Fibroblast of lung (primary cell): ENCODE measurements around the gene VWA3B. TPM values are rescaled to one million over a fixed set of nuclear protein-coding genes. Genes with fewer than 3 reads are reported as not detected.

Experiments
- DNase-seq, 2 donors: peaks; one replicate each; pipeline versions ENCODE4 v3.0.0 to v3.0.0-alpha.2; 2010; ENCODE audit warnings: low read depth in 2 of 2
- H2AFZ ChIP-seq: 2 replicates; pipeline ENCODE4 v1.5.1; 2012; ENCODE audit warnings: low read length, control low read depth, inconsistent platforms
- H3K27ac ChIP-seq: 2 replicates; pipeline ENCODE4 v1.5.1; 2011; ENCODE audit warnings: low read length, control low read depth; ENCODE audit not compliant: insufficient read depth
- H3K27me3 ChIP-seq: 2 replicates; pipeline ENCODE4 v1.5.1; 2011; ENCODE audit warnings: mild to moderate bottlenecking, low read length; ENCODE audit not compliant: control insufficient read depth, insufficient read depth
- H3K36me3 ChIP-seq: 2 replicates; pipeline ENCODE4 v1.5.1; 2011; ENCODE audit warnings: low read length; ENCODE audit not compliant: control insufficient read depth, insufficient read depth
- H3K4me1 ChIP-seq: 2 replicates; pipeline ENCODE4 v1.5.1; 2011; ENCODE audit warnings: low read length; ENCODE audit not compliant: control insufficient read depth, insufficient read depth; ENCODE audit errors: extremely low read depth
- H3K4me2 ChIP-seq: 2 replicates; pipeline ENCODE4 v1.5.1; 2011; ENCODE audit warnings: low read length, control low read depth; ENCODE audit not compliant: insufficient read depth; ENCODE audit errors: extremely low read depth
- H3K4me3 ChIP-seq, 4 experiments: fragments of 200-600 bp in 1 of 4; sonication (generic) in 1 of 4; replicated peaks in 1 of 4; 2 replicates each; pipeline ENCODE4 v1.5.1; 2011 to 2016; ENCODE audit warnings: low read length in 4 of 4, low read depth in 3 of 4, mild to moderate bottlenecking in 3 of 4, control low read depth in 2 of 4, inconsistent platforms in 1 of 4, mixed read lengths in 1 of 4; ENCODE audit not compliant: insufficient read depth in 1 of 4; ENCODE audit errors: control extremely low read depth in 1 of 4
- H3K79me2 ChIP-seq: 2 replicates; pipeline ENCODE4 v1.5.1; 2012; ENCODE audit warnings: mild to moderate bottlenecking, low read length, inconsistent platforms; ENCODE audit not compliant: control insufficient read depth, insufficient read depth
- H3K9ac ChIP-seq: 2 replicates; pipeline ENCODE4 v1.5.1; 2011; ENCODE audit warnings: mild to moderate bottlenecking, low read length, control low read depth; ENCODE audit not compliant: insufficient read depth
- H3K9me3 ChIP-seq: 2 replicates; pipeline ENCODE4 v1.5.1; 2012; ENCODE audit warnings: low read depth, low read length; ENCODE audit not compliant: control insufficient read depth, insufficient read depth
- H4K20me1 ChIP-seq: 2 replicates; pipeline ENCODE4 v1.5.1; 2011; ENCODE audit warnings: low read length; ENCODE audit not compliant: control insufficient read depth, insufficient read depth; ENCODE audit errors: extremely low read depth
- CTCF ChIP-seq, 2 donors: IDR thresholded peaks in 1 of 2; conservative IDR thresholded peaks in 1 of 2; 1 replicate in 1 of 2; 2 replicates in 1 of 2; pipeline ENCODE4 v1.5.1; 2011 to 2012; ENCODE audit warnings: low read length in 2 of 2, control low read depth in 1 of 2, inconsistent platforms in 1 of 2, low read depth in 1 of 2, mild to moderate bottlenecking in 1 of 2
- EZH2 ChIP-seq: IDR thresholded peaks from 2 replicates; pipeline ENCODE4 v1.5.1; 2012; ENCODE audit warnings: low read length, control low read depth, mild to moderate bottlenecking; ENCODE audit errors: missing control alignments
- polyA plus RNA-seq, 2 donors: library from polyadenylated mRNA; depleted of rRNA in 1 of 2; stranded (reverse) in 1 of 2; unstranded in 1 of 2; fragments of >200 nt; gene quantifications; 2 replicates each; pipeline ENCODE4 v1.2.1, GENCODE V29; 2011 to 2012; ENCODE audit warnings: missing spikeins in 1 of 2
- total RNA-seq: library from RNA; depleted of rRNA; stranded (reverse); fragments of >200 nt; gene quantifications from 2 replicates; pipeline ENCODE4 v1.2.1, GENCODE V29; 2014

Gene VWA3B
- total and polyA plus RNA-seq, 2 donors (not counting 1 experiment from before 2014, with no cell fraction given) = 0.17 TPM; not detected in 1

- Histone ChIP-seq H3K27me3 (peaks cover 7% of the 10 kb centered on the region), H3K79me2 (no peaks in the 10 kb centered on the region), H2AFZ (no peak overlapping the region), H3K4me2 (no peak overlapping the region), H3K4me1 (no peaks in the 10 kb centered on the region), H3K36me3 (no peaks in the 10 kb centered on the region), H3K9me3 (no peaks in the 10 kb centered on the region), H3K27ac (no peak overlapping the region), H3K4me3 (no peak overlapping the region), H4K20me1 (no peaks in the 10 kb centered on the region), H3K9ac (no peak overlapping the region)
- TF ChIP-seq CTCF (conservative IDR thresholded peaks at IDR 0.05 in 1 of 2, IDR thresholded peaks at IDR 0.05 in 1 of 2; ENCODE audit: low read depth in 1 of 2, low read length in 2 of 2) (no peak), EZH2 (no peak)
- DNase-seq = no peak
Measured at GRCh38 chr2:98123286-98123685, 36.3 kb downstream of the VWA3B start.

GRCh38 chr2:98126061-98126460 is 39.1 kb downstream of the VWA3B start:
- Histone ChIP-seq H3K27me3 (peaks cover 5% of the 10 kb centered on the region), H3K4me1 (no peaks in the 10 kb centered on the region), H4K20me1 (no peaks in the 10 kb centered on the region), H3K79me2 (no peaks in the 10 kb centered on the region), H3K4me2 (no peak overlapping the region), H3K9me3 (no peaks in the 10 kb centered on the region), H3K36me3 (no peaks in the 10 kb centered on the region), H3K9ac (no peak overlapping the region), H3K4me3 (no peak overlapping the region), H3K27ac (no peak overlapping the region), H2AFZ (no peak overlapping the region)
- DNase-seq = peak in 1 of 2 donors; percentile 12
- TF ChIP-seq CTCF (conservative IDR thresholded peaks at IDR 0.05 in 1 of 2, IDR thresholded peaks at IDR 0.05 in 1 of 2; ENCODE audit: low read depth in 1 of 2, low read length in 2 of 2) (no peak), EZH2 (no peak)

- Histone ChIP-seq H3K27ac (no peak overlapping the region), H4K20me1 (no peaks in the 10 kb centered on the region), H3K79me2 (no peaks in the 10 kb centered on the region), H3K9me3 (no peaks in the 10 kb centered on the region), H3K36me3 (no peaks in the 10 kb centered on the region), H2AFZ (no peak overlapping the region), H3K4me3 (no peak overlapping the region), H3K9ac (no peak overlapping the region), H3K4me1 (no peaks in the 10 kb centered on the region), H3K4me2 (no peak overlapping the region), H3K27me3 (no peaks in the 10 kb centered on the region)
- TF ChIP-seq EZH2 = no peak
- no peak for TF ChIP-seq CTCF (conservative IDR thresholded peaks at IDR 0.05 in 1 of 2, IDR thresholded peaks at IDR 0.05 in 1 of 2; ENCODE audit: low read depth in 1 of 2, low read length in 2 of 2)
- no peak for DNase-seq
Measured at GRCh38 chr2:98127229-98127989, 40.4 kb downstream of the VWA3B start.
